ENCODE data around the gene HTN3.

GRCh38 chr4:70000711-70001110 is 27.5 kb upstream of the HTN3 start:
- no peak for TF ChIP-seq CTCF (IDR thresholded peaks at IDR 0.05; ENCODE audit: poor library complexity, severe bottlenecking)
- no peak for TF ChIP-seq TAF1 (IDR thresholded peaks at IDR 0.05; ENCODE audit: low read depth)
